Measurements from ENCODE around the gene SLC28A1.

- TF ChIP-seq CTCF (conservative IDR thresholded peaks at IDR 0.05; ENCODE audit: low read length): no peak
- no peak for TF ChIP-seq EZH2phosphoT487 (IDR thresholded peaks at IDR 0.05; ENCODE audit: borderline replicate concordance, low read depth, low read length)
These were observed 66.2 kb downstream of the SLC28A1 start for GRCh38 chr15:84950570-84951111.

Measured in OCI-LY7 (cell line).